ENCODE measurements around the gene PALM.
A peak's percentile ranks its signal among the peaks of the same experiment; 100 is the strongest.

The PALM gene

GRCh38 chr19:752652-753517, 44.1 kb downstream of the PALM start:
- DNase-seq (ENCODE audit: low read depth): peak; percentile 91

DNA sequence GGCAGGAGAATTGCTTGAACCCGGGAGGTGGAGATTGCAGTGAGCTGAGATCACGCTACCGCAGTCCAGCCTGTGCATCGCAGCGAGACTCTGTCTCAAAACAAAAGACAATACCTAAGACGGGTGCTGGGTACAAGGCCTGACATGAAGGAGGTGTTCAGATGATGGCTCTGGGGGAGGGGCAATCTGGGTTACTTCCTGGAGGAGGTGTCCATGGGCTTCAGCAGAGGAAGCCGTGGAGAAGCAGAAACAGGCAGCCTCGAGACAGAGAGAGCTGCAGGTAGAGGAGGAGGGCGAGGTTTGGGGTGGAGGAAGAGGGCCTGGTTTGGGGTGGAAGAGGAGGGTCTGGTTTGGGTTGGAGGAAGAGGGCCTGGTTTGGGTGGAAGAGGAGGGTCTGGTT, 45.8 kb downstream of the PALM start:
- DNase-seq (ENCODE audit: low read depth): no peak

DNA sequence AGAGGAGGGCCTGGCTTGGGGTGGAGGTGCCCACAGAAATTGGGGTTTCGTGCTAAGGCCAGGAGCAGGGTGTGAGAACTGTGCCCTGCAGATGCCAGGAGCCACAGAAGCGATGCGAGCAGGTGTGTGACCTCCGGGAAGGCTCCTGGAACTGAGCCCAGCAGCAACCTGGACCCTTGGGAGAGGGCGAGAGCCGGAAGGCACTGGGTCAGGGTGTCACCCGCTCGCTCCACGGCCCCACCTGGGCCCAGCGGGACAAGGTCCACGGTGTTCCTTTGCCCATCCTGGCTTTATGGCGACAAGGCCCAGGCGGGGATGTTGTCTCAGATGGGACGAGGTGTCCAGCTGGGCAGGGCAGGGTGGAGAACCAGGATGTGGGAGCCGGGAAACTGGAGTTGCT, 46.3 kb downstream of the PALM start:
- DNase-seq (ENCODE audit: low read depth): no peak

GRCh38 chr19:756236-756635, 47.5 kb downstream of the PALM start:
- peak; percentile 45 for DNase-seq (ENCODE audit: low read depth)

DNA sequence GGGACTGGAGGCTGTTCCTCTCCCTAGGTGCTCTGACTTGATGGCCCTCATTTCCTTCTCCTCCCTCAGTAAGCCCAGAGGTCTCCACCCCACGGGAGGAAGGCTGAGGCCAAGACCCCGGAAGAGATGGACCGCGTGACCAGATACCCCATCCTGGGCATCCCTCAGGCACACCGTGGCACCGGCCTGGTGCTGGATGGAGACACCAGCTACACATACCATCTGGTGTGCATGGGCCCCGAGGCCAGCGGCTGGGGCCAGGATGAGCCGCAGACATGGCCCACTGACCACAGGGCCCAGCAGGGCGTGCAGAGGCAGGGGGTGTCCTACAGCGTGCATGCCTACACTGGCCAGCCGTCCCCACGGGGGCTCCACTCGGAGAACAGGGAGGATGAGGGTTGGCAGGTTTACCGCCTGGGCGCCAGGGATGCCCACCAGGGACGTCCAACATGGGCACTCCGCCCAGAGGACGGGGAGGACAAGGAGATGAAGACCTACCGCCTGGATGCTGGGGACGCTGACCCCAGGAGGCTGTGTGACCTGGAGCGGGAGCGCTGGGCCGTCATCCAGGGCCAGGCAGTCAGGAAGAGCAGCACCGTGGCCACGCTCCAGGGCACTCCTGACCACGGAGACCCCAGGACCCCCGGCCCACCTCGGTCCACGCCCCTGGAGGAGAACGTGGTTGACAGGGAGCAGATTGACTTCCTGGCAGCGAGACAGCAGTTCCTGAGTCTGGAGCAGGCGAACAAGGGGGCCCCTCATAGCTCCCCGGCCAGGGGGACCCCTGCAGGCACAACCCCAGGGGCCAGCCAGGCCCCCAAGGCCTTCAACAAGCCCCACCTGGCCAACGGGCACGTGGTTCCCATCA, 48.3 kb downstream of the PALM start:
- DNase-seq (ENCODE audit: low read depth): no peak

GRCh38 chr19:757811-758668, 49.3 kb downstream of the PALM start:
- no peak for DNase-seq (ENCODE audit: low read depth)

DNA sequence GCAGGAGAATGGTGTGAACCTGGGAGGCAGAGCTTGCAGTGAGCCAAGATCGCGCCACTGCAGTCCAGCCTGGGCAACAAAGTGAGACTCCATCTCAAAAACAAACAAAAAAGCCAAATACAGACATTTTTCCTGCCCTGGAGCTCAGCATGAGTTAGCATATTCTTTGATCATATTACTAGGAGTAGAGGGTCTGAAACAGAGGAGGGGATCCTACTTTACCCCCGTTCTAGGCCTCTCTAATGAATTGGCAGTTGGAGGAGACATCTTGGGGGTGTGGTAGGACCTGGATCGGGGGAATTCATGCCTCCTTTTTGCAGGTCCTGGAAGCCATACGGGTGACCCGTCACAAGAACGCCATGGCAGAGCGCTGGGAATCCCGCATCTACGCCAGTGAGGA, 54.4 kb downstream of the PALM start:
- DNase-seq (ENCODE audit: low read depth): no peak

DNA sequence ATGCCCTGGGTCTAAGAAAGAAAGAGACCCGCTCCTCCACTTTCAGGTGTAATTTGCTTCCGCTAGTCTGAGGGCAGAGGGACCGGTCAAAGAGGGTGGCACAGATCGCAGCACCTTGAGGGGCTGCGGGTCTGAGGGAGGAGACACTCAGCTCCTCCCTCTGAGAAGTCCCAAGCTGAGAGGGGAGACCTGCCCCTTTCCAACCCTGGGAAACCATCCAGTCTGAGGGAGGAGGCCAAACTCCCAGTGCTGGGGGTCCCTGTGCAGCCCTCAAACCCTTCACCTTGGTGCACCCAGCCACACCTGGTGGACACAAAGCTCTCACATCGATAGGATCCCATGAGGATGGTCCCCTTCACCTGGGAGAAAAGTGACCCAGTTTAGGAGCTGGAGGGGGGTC, 55.1 kb downstream of the PALM start:
- DNase-seq (ENCODE audit: low read depth): no peak

DNA sequence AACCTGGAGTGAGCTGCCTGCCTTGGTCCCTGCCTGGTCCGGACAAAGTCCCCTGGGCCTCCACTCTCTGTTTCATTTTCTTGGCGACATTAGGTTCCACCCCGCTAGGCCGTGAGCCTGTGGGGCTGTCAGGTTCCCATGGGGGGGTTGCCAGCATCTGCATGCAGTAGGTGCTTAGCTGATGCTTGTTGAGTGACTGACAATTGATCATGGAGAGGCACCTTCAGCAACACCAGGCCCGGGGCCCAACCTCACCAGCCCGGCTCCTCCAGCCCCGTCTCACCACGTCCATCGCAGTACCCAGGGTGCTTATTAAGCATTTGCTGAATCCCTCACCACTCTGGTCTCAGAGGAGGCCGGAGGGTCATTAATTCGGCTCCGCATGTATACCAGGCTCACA, 55.6 kb downstream of the PALM start:
- no peak for DNase-seq (ENCODE audit: low read depth)

DNA sequence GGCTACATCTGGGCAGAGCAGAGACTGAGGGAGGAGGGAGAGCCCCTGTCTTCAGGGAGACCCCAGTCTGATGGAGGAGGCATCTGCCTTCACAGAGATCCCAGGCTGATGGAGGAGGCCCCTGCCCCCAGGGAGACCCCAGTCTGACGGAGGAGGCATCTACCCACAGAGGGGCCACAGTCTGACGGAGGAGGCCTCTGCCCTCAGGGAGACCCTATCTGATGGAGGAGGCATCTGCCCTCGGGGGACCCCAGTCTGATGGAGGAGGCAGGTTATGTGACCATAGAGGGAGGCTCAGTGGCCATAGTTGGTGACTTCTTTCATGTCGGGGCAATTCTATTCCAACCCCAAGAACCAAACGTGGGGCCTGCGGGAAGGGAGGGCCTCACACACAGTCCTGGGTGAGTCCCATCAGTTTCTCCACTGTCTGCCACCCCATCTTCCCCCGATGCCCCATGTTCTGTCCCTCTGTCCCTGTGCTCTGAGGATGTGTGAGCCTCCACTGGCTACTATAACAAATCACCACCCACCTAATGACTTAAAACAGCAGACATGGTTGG, 56.5 kb downstream of the PALM start:
- DNase-seq (ENCODE audit: low read depth): no peak

DNA sequence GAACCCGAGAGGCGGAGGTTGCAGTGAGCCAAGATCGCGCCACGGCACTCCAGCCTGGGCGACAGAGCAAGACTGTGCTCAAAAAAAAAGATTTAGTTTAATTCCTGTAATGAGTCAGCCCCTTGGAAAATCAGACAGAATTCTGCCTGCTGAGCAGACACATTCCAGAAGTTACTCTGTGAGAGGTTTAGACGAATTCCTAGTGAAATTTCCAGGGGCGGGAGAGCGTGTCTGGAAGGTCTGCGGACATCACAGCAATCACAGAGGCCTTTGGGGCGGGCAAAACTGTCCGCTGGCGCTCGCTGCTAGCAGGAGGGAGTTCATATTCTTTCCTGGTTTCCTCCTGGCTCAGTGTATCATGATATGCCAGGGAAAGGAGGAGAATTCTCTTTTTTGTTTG, 59.7 kb downstream of the PALM start:
- peak; percentile 96 for DNase-seq (ENCODE audit: low read depth)

GRCh38 chr19:769616-770015, 60.9 kb downstream of the PALM start:
- DNase-seq (ENCODE audit: low read depth): no peak

- peak; percentile 64 for DNase-seq (ENCODE audit: low read depth)
Observed at GRCh38 chr19:771332-771785, 62.6 kb downstream of the PALM start.

GRCh38 chr19:772063-772462, 63.3 kb downstream of the PALM start:
- DNase-seq (ENCODE audit: low read depth): no peak

- DNase-seq (ENCODE audit: low read depth): no peak
Observed at GRCh38 chr19:772730-773436, 64.1 kb downstream of the PALM start.

GRCh38 chr19:776549-776948, 67.8 kb downstream of the PALM start:
- no peak for DNase-seq (ENCODE audit: low read depth)

DNA sequence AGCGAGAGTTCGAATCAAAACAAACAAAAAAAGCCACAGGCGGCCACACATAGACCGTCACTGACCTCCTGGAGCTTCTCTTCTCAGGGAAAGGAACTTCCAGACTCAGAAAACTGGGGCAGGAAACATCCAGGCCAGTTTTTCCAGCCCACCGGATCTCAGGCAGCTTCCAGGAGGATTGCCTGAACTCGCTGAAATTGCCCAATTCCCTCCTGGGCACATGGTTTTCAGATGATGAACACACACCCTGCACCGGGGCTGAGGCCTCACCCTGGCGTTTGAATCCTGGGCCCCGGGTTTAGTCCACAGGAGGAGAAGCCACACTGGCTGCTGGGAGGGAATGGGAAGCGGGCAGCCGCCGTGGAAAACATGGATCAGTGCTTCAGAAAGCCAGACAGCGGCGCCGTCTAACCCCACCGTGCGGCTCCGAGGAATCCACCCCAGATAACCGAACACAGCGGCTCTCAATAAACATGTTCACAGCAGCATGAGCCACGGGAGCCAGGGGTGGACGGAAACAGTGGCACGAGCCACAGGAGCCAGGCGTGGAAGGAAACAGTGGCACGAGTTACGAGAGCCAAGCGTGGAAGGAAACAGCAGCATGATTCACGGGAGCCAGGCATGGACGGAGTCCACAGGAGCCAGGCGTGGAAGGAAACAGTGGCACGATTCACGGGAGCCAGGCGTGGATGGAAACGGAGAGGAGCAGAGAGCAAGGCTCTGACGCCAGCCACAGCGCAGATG, 70.3 kb downstream of the PALM start:
- peak; percentile 98 for DNase-seq (ENCODE audit: low read depth)

DNA sequence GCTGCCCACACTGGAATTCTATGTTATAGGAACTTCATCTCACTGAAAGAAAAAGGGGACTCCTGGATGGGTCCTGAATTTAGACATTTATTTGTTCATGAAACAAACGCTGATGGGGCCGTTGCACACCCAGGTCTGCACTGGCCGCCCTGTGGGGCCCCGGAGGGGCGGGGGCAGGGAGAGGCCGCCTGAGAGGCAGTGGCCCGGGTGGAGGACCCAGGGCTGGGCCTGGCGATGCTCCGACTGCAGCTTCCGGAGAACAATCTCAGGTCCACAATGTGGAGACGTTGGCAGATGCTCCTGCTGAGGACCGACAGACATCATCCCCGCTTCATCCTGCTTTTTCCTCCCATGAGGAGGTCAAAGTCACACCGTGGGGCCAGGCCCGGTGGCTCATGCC, 72.2 kb downstream of the PALM start:
- no peak for DNase-seq (ENCODE audit: low read depth)

DNA sequence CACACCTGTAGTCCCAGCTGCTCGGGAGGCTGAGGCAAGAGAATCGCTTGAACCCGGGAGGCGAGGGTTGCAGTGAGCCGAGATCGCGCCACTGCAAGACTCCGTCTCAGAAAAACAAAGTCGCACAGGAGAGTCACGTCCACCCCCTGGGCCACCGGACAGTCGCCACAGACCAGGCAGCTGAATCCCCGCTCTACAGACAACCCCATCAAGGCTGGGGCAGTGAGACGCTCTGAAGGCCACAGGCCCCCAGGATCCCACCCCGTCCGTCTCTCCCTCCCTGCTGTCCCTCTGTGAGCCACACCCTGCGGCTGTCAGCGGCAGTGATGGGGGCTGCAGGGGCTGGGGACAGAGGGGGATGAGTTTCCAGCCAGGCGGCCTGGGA, 73.1 kb downstream of the PALM start:
- no peak for DNase-seq (ENCODE audit: low read depth)

DNA sequence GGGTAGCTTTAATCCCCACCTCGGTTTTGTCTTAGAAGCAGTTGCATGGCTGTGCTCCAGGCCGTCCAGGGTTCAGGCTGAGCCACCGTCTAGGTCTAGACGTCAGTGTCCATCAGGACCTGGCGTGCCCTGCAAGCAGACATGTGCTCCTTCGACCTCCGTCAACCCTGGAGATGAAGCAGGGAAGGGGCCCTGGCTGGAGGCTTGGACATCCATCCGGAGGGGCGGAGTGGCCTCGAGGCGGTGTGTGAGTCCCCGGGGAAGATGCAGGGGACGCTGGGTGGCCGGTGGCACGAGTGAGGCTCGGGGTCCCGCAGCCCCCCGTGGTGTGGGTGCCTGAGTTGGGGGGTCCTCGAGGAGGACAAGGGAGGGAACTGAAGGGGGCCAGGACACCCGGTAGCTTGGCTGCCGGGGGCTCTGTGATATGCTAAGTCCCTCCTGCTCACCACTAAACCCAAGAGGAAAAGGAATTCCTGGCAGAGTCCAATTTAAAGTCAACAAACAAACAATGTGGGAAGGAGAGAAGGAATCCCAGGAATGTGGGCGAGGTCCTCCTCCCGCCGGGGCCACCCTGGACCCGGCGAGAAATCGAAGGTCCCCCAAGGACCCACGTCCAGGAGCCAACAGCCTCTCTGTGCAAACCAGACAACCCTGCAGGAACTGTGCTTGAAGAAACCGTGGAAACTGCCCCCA, 73.6 kb downstream of the PALM start:
- peak; percentile 87 for DNase-seq (ENCODE audit: low read depth)
